ACHN (cell line): Measurements from ENCODE around the gene AGAP6.
"Not testable (repeated sequence)": the region's sequence is repeated elsewhere in the genome, so short reads cannot be mapped to it uniquely, and the experiment has no call there.

Experiments used
- DNase-seq: peaks from one replicate; pipeline ENCODE4 v3.0.0-alpha.2; 2015
- in situ Hi-C: cut with HindIII; loops from 2 replicates; pipeline ENCODE4 v1.10.0; 2017; ENCODE audit warnings: low sequenced_read_pairs, low pct_ligation_motif_present, low pct_unique_long_range_greater_than_20kb

Gene AGAP6

GRCh38 chr10:49988376-49988775 lies at the start of gene AGAP6:
AGAP6 (plus strand) TSS chr10:49988406; CDS start chr10:49988716, 310 bp downstream.
- in situ Hi-C loops, DNase-seq: not testable (repeated sequence)

DNA sequence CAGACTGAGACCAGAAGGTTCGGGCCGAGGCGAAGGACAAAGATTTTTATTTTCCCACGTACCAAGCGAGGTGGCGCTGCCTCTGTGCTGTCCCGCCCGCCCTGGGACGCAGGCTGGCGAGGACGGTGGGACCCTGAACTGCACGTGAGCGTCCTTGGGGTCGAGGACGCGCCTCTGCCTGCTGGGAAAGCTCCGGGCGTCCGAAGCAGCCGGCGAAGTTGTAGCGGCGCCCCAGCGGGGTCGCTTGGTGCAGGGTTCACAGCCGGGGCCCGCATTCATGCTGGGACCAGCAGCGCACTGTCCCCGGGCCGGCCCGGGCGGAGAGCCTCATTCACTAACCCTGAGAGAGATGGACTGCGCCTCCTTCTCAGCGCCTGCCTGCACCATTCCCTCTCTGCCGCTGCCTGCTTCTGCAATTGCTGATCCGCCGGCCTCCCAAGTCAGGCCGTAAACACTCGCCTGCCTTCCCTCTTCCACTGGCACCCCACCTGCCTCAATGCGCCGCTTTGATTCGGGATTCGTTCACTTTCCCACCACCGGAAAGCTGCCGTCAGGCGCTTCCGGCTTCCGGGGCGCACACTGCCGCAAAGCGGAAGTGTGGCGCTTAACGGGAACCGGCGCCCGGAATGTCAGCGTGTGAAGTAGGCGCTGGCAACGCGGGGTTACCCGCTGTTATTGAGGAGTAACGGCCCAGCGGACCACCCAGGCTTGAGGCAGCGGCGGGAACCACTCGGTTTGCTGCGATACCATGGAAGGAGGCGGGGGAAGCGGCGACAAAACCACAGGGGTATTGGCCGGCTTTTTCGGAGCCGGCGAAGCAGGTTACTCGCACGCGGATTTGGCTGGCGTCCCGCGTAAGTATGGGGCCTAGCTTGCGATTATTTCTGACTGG lies 46.5 kb upstream of the AGAP6 start, which contains the start of the genes PARG and TIMM23B:
Gene PARG (minus strand): TSS at position 581 of the 892 bp plus-strand sequence. CDS start 302 bp downstream, at position 279.
Gene TIMM23B (plus strand): TSS at position 607 of the 892 bp plus-strand sequence. CDS start 142 bp downstream, at position 749.
- peak; percentile 90 for DNase-seq
- in situ Hi-C loops, result not testable (repeated sequence)

DNA sequence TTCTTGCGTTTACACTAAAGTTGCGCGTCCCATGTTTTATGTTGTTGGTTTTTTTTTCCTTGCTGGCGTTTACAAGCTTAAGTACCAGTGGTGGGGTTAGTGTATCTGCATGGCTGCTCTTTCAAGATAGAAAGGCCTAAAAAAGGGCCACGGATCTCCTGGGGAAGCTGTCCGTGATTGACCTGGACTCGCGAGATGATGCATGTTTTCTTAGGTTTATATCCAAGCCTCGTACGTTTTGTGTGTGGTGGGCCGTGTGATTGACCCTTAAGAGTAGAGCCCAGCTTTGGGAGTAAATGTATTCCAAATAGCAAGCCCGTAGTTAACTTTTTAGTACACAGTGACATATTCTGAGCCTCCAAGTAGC lies 45.9 kb upstream of the AGAP6 start:
- peak; percentile 19 for DNase-seq
- in situ Hi-C loops, result not testable (repeated sequence)

GRCh38 chr10:49943607-49944006 lies 44.6 kb upstream of the AGAP6 start:
- in situ Hi-C loops, DNase-seq: not testable (repeated sequence)

DNA sequence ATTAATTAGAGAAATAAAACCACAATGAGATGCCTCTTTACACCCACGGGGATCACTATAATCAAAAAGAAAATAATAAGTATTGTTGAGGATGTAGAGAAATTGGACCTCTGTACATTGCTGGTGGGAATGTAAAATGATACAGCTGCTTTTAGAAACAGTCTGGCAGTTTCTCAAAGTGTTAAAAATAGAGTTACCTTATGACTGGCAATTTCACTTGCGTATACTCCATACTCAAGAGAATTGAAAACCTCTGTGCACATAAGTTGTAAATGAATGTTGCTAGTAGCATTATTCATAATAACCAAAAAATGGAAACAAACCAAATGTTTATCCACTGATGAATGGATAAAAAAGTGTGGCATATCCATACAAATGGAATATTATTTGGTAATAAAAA lies 40.1 kb upstream of the AGAP6 start:
- in situ Hi-C loops, DNase-seq: not testable (repeated sequence)

DNA sequence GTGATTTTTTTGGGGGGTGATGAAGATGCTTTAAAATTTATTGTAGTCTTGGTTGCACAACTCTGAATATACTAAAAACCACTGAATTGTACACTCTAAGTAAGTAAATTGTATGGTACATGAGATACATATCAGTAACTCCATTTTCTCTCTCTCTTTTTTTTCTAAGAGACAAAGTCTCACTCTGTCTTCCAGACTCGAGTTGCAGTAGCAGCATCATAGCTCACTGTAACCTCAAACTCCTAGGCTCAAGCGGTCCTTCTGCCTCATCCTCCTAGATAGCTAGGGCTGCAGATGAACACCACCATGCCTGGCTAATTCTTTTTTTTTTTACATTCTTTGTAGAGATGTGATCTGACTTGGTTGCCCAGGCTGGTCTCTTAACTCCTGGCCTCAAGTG lies 39.5 kb upstream of the AGAP6 start:
- in situ Hi-C loops, DNase-seq: not testable (repeated sequence)

- in situ Hi-C loops, DNase-seq: not testable (repeated sequence)
Observed at GRCh38 chr10:49952006-49952405, 36.2 kb upstream of the AGAP6 start.

DNA sequence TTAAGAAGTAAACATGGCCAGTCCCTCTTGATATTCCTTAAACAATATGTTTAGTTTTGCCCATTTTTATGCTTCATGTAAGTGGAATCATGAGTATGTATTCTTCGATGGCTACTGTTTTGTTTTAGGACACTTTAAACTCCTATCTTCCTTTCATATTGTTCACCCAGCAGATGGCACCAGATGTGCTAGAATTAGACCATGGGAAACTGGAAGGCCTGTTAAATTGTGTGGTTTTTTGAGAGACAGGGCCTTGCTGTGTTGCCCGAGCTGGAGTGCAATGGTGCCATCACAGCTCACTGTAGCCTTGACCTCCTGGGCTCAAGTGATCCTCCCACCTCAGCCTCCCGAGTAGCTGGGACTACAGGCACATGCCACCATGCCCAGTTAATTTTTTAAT lies 35.1 kb upstream of the AGAP6 start:
- not testable (repeated sequence) for DNase-seq

GRCh38 chr10:49970331-49970857 lies 17.8 kb upstream of the AGAP6 start:
- in situ Hi-C loops, DNase-seq: not testable (repeated sequence)

More for the DNA sequence above, 35.1 kb upstream of the AGAP6 start:
- in situ Hi-C loops, result not testable (repeated sequence)

DNA sequence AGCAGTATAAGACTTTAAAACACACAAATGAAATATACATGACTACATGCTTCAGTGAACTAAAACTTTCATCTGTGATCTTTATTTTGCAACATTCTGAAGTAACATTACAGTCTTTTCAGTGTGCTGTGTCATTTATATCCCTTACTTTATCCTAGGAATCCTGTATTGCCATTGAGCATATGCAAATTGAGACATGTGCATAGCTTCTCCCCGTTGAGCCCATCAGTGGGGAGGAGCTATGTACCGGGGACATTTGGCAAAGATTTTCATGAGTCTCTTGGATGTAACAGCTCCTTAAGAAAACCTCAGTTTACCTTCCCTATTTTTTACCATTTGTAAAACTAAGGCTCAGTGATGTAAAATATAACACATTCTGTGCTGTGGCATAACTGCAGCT lies 16.7 kb upstream of the AGAP6 start:
- DNase-seq, in situ Hi-C loops: not testable (repeated sequence)

DNA sequence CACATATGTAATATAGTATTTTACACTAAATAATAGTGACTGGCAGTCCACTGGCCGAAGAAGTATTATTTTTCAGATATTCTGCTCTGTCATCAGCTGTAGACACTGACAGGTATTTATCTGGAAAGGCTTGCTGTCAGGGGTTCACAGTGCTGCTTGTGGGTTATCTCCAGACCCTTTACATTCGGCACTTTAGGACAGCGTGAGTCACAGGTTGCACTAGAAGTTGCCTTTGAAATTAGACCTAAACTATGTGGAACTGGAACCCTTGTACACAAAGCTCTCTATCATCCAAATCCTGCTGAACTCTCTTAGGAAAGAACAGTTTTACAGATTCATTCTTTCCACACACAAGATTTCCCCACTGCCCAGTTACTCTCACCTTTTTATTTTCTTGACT lies 16.1 kb upstream of the AGAP6 start:
- in situ Hi-C loops, DNase-seq: not testable (repeated sequence)

- in situ Hi-C loops, DNase-seq: not testable (repeated sequence)
Observed at GRCh38 chr10:49977756-49978155, 10.4 kb upstream of the AGAP6 start.

DNA sequence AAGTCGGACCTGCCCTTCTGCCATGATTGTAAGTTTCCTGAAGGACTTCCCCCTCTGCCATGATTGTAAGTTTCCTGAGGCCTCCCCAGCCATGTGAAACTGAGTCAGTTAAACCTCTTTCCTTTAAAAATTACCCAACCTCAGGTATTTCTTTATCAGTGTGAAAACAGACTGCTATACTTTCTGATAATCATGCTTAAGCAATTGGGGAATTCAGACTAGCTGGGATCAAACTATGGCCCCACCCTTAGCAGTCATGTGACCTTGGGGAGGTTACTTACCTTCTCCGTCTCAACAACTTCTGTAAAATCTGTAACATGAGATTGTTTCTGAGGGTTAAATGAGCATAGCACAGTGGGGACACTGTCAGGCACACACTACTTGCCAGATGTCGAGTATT lies 999 bp upstream of the AGAP6 start:
- in situ Hi-C loops, result not testable (repeated sequence)

DNA sequence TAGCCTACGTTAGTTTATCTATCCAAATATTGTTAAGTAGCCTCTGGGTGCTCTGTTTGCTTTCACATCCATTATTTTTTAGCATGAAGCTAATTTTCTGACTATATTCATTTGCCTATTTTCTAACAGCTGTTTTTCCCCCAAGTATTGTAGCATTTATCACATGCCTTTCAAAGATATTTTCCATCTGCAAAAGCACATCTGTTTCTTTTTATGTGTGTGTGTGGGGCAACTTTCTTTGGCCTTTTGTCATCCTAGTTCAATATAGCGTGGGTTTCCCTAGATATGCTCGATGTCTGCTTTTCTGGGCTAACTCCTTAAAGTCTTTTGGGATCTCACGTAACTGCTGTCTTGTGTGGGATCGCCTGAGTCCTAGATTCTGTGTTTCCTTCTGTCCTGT lies 7.1 kb downstream of the AGAP6 start:
- in situ Hi-C loops, DNase-seq: not testable (repeated sequence)

More for the DNA sequence above, 999 bp upstream of the AGAP6 start:
- not testable (repeated sequence) for DNase-seq

DNA sequence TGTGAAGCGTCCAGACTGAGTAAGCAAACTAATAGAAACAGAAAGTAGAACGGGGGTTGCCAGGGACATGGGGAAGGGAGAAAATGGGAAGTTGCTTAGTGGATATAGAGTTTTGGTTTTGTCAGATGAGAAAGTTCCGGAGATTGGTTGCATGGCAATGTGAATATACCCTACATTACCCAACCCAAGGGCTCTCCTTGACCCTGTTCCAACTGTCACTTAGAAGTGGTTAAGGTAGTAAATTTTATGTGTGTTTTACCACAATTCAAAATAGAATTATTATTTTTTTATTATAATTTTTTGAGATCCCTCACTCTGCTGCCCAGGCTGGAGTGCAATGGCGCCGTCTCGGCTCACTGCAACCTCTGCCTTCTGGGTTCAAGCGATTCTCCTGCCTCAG lies 25.8 kb downstream of the AGAP6 start:
- in situ Hi-C loops, DNase-seq: not testable (repeated sequence)

DNA sequence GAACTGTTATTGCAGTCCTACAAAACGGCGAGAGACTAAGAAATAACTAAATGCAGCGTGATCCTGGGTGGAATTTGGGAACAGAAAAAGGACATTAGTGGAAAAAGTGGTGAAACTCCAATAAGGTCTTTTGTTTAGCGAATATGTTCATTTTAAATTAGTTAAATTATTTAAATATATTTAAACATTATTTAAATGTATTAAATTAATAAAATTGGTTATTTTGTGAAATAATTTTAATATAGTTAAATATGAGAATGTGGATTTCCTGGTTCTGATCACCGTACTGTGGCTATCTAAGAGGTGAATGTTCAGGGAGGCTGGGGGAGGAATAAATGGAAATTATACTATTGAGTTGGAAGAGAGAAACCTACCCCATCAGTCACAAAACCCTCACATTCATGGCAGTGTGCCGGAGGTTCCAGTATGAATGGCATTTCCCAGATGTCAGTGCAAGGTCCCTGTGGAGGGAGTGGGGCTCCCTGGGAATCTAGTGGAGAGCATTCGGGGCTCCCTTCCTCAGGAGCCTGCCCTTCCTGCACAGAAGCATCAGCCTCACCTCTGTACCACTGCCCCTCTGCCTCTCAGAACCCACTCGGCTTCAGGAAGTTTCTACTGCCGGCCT lies 27.5 kb downstream of the AGAP6 start:
- in situ Hi-C loops, DNase-seq: not testable (repeated sequence)

GRCh38 chr10:50016926-50017325 lies 28.7 kb downstream of the AGAP6 start:
- DNase-seq, in situ Hi-C loops: not testable (repeated sequence)

DNA sequence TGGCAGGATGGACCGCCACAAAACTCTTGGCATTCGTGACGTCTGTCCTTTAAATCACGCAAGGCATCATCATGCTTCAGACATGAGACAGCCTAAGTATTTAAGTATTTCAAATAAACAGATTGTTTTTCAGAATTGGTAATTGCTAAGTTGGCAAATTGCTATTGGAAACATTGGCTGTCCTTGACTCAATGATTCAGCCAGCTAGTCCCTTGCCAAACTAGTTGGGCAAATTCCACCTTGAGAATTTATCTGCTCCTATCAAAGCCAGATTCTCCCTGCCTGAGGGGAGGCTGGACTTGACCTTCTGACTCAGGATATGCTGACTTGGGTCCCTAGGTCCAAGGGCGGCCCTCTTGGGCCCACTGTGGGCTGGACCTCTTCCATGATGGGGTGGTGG lies 29.4 kb downstream of the AGAP6 start:
- in situ Hi-C loops, DNase-seq: not testable (repeated sequence)

- in situ Hi-C loops, DNase-seq: not testable (repeated sequence)
Observed at GRCh38 chr10:50019279-50019678, 31.1 kb downstream of the AGAP6 start.
